ENCODE measurements around the gene SEMA4C.

Gene SEMA4C

GRCh38 chr2:96881349-96882195, 11.7 kb upstream of the SEMA4C start:
- no peak for DNase-seq (ENCODE audit: low spot score)

GRCh38 chr2:96880891-96881273, 11.0 kb upstream of the SEMA4C start:
- no peak for DNase-seq (ENCODE audit: low spot score)

GRCh38 chr2:96879545-96880040, 9.7 kb upstream of the SEMA4C start:
- no peak for DNase-seq (ENCODE audit: low spot score)

GRCh38 chr2:96878796-96879544, 9.1 kb upstream of the SEMA4C start:
- DNase-seq (ENCODE audit: low spot score): no peak

GRCh38 chr2:96878171-96878570, 8.3 kb upstream of the SEMA4C start:
- no peak for DNase-seq (ENCODE audit: low spot score)

GRCh38 chr2:96877631-96878092, 7.8 kb upstream of the SEMA4C start:
- no peak for DNase-seq (ENCODE audit: low spot score)

GRCh38 chr2:96877042-96877451, 7.2 kb upstream of the SEMA4C start:
- DNase-seq (ENCODE audit: low spot score): no peak

GRCh38 chr2:96876269-96877041, 6.6 kb upstream of the SEMA4C start:
- no peak for DNase-seq (ENCODE audit: low spot score)

GRCh38 chr2:96875498-96876268, 5.8 kb upstream of the SEMA4C start:
- peak; percentile 89 for DNase-seq (ENCODE audit: low spot score)

- DNase-seq (ENCODE audit: low spot score): no peak
Observed at GRCh38 chr2:96874198-96874831, 4.4 kb upstream of the SEMA4C start.

- peak; percentile 39 for DNase-seq (ENCODE audit: low spot score)
Observed at GRCh38 chr2:96873651-96874096, 3.8 kb upstream of the SEMA4C start.

GRCh38 chr2:96872591-96873349, 2.9 kb upstream of the SEMA4C start:
- DNase-seq (ENCODE audit: low spot score): no peak

- DNase-seq (ENCODE audit: low spot score): no peak
Observed at GRCh38 chr2:96870626-96871255, 861 bp upstream of the SEMA4C start.

GRCh38 chr2:96869281-96869821, 529 bp downstream of the SEMA4C start:
- no peak for DNase-seq (ENCODE audit: low spot score)

GRCh38 chr2:96868555-96869280, 1.2 kb downstream of the SEMA4C start:
- DNase-seq (ENCODE audit: low spot score): peak; percentile 87

GRCh38 chr2:96867756-96868554, 1.9 kb downstream of the SEMA4C start:
- no peak for DNase-seq (ENCODE audit: low spot score)

All from SK-N-DZ (cell line).